PC-9 (cell line): ENCODE measurements around the gene STK32B.

Source experiments
- CTCF ChIP-seq: fragments of 200-600 bp; sonication (generic); conservative IDR thresholded peaks from 2 replicates; pipeline ENCODE4 v1.6.1; 2017; ENCODE audit warnings: mixed run types, antibody characterized with exemption, mild to moderate bottlenecking, moderate library complexity
- EZH2 ChIP-seq: fragments of 200-600 bp; sonication (generic); IDR thresholded peaks from 2 replicates; pipeline ENCODE4 v1.8.0; 2017; ENCODE audit warnings: antibody characterized with exemption, low read depth

- TF ChIP-seq CTCF (no peak), EZH2 (no peak)
Measured at GRCh38 chr4:5029447-5029846, 21.8 kb upstream of the STK32B start.
